Activated T-cell treated with anti-CD3 and anti-CD28 coated beads for 4 hours (primary cell): ENCODE data around the gene MARCHF5.
"Not testable (repeated sequence)": the region's sequence is repeated elsewhere in the genome, so short reads cannot be mapped to it uniquely, and the experiment has no call there.

Experiments
- DNase-seq: peaks from one replicate; pipeline ENCODE4 v3.0.0-alpha.2; 2020

MARCHF5 gene

GRCh38 chr10:92305133-92306072 lies 14.4 kb downstream of the MARCHF5 start:
- DNase-seq, result no peak

GRCh38 chr10:92309272-92309671 lies 18.3 kb downstream of the MARCHF5 start:
- no peak for DNase-seq

- DNase-seq, result no peak
These were observed 22.8 kb downstream of the MARCHF5 start for GRCh38 chr10:92313750-92314149.

- DNase-seq, result no peak
These were observed 25.6 kb downstream of the MARCHF5 start for GRCh38 chr10:92316610-92317009.

GRCh38 chr10:92323079-92323478 lies 32.1 kb downstream of the MARCHF5 start:
- DNase-seq, result no peak

GRCh38 chr10:92327445-92328433 lies 36.8 kb downstream of the MARCHF5 start:
- DNase-seq, result no peak

GRCh38 chr10:92328993-92329392 lies 38.0 kb downstream of the MARCHF5 start:
- no peak for DNase-seq

- DNase-seq, result not testable (repeated sequence)
These were observed 39.0 kb downstream of the MARCHF5 start for GRCh38 chr10:92329927-92330326.

GRCh38 chr10:92342796-92343195 lies 51.8 kb downstream of the MARCHF5 start:
- no peak for DNase-seq

GRCh38 chr10:92345575-92345974 lies 54.6 kb downstream of the MARCHF5 start:
- not testable (repeated sequence) for DNase-seq

GRCh38 chr10:92347035-92347676 lies 56.2 kb downstream of the MARCHF5 start:
- DNase-seq, result not testable (repeated sequence)

- DNase-seq, result no peak
These were observed 59.4 kb downstream of the MARCHF5 start for GRCh38 chr10:92350411-92350810.

GRCh38 chr10:92354587-92354986 lies 63.6 kb downstream of the MARCHF5 start:
- DNase-seq, result no peak

- no peak for DNase-seq
These were observed 65.1 kb downstream of the MARCHF5 start for GRCh38 chr10:92356041-92356440.

- DNase-seq, result no peak
These were observed 72.5 kb downstream of the MARCHF5 start for GRCh38 chr10:92363498-92363897.

- DNase-seq, result no peak
These were observed 75.5 kb downstream of the MARCHF5 start for GRCh38 chr10:92366412-92367021.

- DNase-seq, result no peak
These were observed 87.0 kb downstream of the MARCHF5 start for GRCh38 chr10:92377962-92378361.

GRCh38 chr10:92381543-92381954 lies 90.6 kb downstream of the MARCHF5 start:
- DNase-seq, result no peak

- no peak for DNase-seq
These were observed 91.7 kb downstream of the MARCHF5 start for GRCh38 chr10:92382631-92383030.

- DNase-seq, result no peak
These were observed 93.8 kb downstream of the MARCHF5 start for GRCh38 chr10:92384741-92385140.

GRCh38 chr10:92385831-92386230 lies 94.9 kb downstream of the MARCHF5 start:
- DNase-seq, result no peak

GRCh38 chr10:92387289-92387940 lies 96.4 kb downstream of the MARCHF5 start:
- no peak for DNase-seq
